HG03354 (cell line): Measurements from ENCODE around the gene ASB15.

Source experiments
- ATAC-seq: cut with Tn5 transposase; IDR thresholded peaks from one replicate; pipeline ENCODE4 v1.9.1; 2021; ENCODE audit warnings: mild to moderate bottlenecking; ENCODE audit not compliant: unreplicated experiment, poor library complexity, severe bottlenecking

Gene ASB15

GRCh38 chr7:123588376-123588775, 13.2 kb upstream of the ASB15 start:
- ATAC-seq, result no peak

- no peak for ATAC-seq
These were observed 6.8 kb upstream of the ASB15 start for GRCh38 chr7:123594813-123595241.

DNA sequence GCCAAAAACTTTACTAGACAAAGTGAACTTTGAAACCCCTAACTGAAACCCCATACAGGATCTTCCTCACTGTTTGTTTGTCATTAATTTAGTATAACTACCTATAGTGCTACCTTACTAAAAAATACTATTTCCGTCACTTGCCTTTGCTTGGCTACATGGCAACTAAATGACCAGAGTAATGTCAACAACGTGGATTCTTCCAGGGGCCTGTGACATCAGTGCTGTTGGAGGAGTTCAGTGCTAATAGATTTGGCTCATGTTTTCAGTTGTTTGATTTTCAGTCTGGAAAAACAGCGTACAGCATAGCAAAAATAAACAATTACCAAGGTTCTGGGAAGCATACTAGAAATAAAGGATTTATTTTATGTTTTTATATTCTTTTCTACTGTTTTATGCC, 3.0 kb upstream of the ASB15 start:
- no peak for ATAC-seq

- no peak for ATAC-seq
These were observed 1.9 kb upstream of the ASB15 start for GRCh38 chr7:123599766-123600165.

DNA sequence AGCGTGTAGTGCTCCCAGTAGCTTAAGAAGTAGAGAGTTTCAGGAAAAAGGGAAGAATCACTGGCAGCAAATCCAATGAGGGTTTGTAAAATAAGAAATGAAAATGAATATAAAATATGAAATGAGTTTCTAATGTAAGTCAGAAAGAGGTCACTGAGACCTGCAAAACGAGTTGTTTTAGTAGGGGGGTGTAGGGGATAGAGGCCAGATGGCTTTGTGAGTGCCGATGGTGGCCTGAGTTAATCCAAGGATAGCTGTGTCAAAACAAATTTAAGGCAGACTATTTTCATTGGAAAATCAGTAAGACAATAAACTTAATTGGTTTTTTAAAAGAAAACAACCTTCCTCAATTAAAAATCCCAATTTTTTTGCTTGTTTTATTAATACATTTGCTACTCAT, 745 bp upstream of the ASB15 start:
- no peak for ATAC-seq

GRCh38 chr7:123602648-123603047, 1.0 kb downstream of the ASB15 start:
- no peak for ATAC-seq

DNA sequence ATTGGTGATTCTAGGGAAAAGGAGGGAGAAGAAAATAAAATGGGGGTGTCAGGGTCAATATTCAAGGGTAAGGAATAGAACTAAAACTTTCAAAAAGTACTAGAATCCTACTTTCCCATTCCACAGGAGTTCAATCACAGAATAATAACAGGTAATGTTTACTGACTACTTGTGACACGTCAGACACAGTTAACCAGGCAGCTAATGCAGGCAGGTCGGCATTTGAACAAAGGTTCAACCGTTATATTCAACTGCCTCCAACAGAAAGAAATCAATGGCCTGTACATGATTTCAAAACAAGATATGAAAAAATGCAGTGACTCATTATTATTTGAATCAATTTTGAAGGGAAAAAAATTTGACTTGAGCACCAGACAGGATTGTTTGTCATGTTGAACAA, 3.1 kb downstream of the ASB15 start:
- no peak for ATAC-seq

GRCh38 chr7:123607423-123607975, 5.9 kb downstream of the ASB15 start:
- ATAC-seq, result no peak

DNA sequence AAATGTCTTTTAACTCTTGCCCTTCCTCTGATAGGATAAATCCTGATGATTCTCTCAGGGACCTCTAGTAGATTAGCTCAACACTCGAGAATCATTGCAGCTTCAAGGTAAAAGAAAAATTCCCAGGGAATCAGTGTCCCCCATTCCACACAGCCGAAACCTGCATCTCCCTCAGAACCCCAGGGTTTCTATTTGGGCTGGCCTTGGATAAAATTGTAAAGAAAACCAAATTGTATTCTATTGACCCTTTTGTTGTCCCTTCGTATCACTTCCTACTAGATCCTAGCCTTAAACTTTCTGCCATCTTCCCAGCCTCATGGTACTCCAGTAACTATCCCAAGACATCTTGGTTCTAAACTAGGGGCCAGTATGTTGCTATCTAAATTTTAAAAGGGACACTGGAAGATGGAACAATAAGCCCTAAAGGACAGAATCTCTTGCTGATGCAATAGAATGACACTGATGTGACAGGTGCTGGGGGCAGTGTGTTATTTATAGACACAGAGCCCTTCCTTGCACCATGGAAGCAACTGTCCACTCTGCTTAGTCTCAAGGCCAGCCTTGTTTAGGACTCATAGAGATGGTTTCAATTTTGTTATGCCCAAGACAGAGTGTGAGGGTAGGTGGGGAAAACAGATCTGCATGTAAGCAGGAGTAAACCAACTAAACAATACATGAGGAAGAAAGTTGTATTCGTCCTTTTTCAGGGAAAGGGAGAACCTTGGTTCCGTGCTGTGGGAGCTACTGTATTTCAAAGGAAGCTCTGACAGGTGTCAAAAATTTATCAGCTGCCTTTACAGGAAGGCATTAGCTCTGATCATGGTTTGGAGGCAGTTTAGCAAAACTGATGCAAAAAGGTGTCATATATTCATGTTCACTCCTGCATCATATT, 7.6 kb downstream of the ASB15 start:
- ATAC-seq, result no peak

DNA sequence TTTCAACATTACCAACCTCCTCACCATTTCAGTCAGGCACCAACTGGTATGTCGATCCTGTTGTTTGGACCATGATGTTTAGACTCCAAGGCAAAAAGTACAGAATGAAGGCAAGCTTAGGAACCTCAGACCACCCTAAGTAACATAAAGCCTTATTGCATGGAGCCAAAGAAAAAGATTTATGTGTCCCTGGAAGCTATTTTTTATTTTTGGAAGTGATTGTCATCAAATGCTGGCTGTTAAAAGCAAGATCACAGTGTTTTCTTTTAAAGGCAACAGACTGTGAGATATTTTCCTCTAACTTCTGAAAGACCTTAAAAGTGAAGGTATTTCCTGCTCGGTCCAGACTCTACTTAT, 8.2 kb downstream of the ASB15 start:
- ATAC-seq, result no peak

DNA sequence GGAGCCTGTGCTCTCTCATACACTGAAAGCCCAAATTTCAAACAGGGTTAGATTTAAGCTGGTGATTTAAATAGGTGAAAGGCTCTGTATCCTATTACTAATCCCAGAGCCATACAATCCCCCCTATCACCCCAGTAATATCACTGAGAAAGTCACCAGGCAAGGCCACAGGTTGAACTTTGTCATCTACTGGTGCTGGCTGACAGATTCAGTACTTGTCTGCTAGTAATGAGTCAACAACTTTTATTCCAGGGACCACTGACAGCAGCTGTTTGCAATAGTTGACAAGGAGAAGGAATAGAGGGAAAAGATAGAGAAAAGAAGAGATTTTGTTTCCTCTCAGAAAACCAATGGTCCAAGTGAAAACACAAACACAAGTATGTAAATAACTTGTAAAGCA, 10.4 kb downstream of the ASB15 start:
- ATAC-seq, result no peak

DNA sequence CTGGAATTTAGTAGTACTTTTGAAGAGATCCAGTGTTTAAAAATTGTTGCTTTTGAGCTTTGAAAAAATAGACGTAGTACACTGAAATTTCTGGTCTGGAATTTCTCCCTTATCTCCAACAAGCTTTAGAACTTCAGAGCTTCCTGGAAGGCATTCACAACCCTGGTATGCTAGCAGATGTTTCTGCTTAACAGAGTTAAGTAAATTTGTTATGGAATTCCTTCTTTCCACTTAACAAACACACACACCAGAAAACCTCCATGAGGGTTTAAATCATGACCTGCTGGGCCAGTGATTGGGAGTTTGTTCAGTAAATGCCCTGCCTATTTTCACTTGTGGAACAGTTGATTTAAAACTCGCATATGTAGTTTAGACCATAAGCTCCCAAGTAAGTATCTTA, 13.7 kb downstream of the ASB15 start:
- ATAC-seq, result no peak

GRCh38 chr7:123616223-123616622, 14.6 kb downstream of the ASB15 start:
- ATAC-seq, result no peak

DNA sequence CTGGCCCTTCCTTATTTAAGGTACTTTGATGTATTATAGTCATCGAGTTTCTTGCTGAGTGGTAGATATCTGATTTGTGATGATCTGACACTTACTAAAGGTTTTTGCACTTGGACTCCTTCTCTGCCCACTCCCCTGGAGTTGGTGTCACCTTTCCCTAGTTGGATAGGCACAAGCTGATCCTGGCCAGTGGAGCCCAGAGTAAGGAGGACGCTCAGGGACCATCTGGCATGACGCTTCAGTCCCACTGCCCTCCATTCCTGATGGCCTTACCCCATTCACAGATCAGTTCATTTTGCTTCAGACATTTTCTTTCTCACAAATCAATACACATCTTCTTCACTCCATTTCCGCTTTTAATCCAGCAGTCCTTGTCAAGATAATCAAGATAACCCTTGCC, 20.1 kb downstream of the ASB15 start:
- ATAC-seq, result no peak

DNA sequence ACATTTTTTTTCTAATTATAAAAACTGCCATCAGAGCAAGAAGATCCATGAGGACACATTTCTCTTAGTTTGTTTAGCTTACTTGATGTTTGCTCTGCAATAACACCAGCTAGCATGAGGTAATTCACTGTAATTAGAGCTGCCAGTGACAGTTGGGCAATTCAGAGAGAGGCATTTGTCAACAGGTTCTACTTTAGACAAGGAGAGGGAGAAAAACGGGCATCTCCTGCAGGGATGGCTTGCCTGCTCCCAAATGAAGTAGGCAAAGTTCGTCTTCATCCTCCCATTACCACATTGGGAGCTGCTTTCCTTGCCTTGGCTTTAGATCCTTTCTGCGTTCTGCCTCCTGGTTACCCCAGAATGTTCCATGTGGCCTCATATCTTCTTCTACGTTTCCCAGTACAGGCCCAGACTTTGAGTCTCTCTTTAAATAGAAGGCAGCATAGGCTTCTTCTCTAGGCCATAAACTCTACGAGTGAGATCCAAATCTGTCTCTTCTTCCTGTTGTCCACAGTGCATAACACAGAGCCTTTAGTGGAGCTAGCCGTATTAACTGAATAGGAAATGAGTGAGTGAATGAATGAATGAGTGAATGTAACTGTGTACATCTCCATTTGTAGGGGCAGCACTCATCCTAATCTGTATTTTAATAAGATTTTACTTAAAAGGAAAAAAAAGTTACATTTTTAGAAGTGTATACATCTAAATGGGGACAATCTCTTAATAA, 21.2 kb downstream of the ASB15 start:
- no peak for ATAC-seq

- peak; percentile 95 for ATAC-seq
These were observed 23.0 kb downstream of the ASB15 start for GRCh38 chr7:123624527-123625183.

- no peak for ATAC-seq
These were observed 23.6 kb downstream of the ASB15 start for GRCh38 chr7:123625254-123625653.

DNA sequence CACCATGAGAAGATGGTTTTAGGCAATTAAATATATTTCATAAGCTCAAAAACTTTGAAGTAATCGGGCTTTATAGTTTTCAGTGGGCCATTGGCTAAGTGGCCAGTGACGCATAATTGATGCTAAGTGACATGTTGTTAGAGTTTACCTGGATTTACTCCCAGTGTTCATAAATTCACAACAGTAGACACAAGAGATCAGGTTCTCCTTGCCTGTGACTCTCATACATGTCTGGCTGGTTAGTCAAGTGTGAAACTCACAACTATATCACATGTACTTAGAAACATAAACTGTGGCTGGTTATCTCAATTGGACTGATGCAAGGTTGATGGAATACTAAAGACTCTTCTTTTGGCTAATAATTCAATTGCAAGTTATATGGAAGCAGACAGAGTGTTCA, 26.2 kb downstream of the ASB15 start:
- no peak for ATAC-seq

DNA sequence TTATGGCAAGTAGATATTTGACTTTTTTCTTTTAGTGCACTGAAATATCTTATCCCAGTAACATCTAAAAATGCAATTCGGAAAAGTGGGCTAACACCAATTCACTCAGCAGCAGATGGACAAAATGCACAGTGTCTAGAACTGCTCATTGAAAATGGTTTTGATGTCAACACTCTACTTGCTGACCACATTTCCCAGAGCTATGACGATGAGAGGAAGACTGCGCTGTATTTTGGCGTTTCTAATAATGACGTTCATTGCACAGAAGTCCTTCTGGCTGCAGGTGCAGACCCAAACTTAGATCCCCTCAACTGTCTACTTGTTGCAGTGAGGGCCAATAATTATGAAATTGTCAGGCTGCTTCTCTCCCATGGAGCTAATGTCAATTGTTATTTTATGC, 27.2 kb downstream of the ASB15 start:
- ATAC-seq, result no peak

DNA sequence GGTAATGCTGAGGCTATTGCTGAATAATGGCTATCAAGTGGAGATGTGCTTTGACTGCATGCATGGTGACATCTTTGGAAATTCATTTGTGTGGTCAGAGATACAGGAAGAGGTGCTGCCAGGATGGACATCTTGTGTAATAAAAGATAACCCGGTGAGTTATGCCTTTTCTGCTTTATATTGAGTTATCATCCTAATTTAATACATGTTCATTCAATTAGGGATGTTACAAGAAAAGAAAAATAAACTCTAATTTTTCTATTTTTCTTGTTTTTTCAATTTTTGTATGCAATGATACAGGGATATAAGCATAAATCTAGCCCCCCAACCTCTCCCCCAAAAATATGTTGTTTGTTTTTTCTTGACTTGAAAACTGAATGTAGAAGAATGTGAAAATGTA, 27.7 kb downstream of the ASB15 start:
- ATAC-seq, result no peak
